OCI-LY1 (cell line): ENCODE data around the gene PNMA1.
A peak's percentile ranks its signal among the peaks of the same experiment; 100 is the strongest.

Experiments
- H2AFZ ChIP-seq: fragments of 200-600 bp; sonication (generic), shearing (Covaris generic); 2 replicates; pipeline ENCODE4 v1.6.0; 2014; ENCODE audit warnings: antibody characterized with exemption, mild to moderate bottlenecking, low read length
- H3F3A ChIP-seq: fragments of 200-600 bp; sonication (generic), shearing (Covaris generic); 2 replicates; pipeline ENCODE4 v1.6.0; 2014; ENCODE audit warnings: mild to moderate bottlenecking, antibody characterized with exemption, low read length, moderate library complexity; ENCODE audit not compliant: insufficient read depth
- H3K27ac ChIP-seq: fragments of 200-600 bp; sonication (generic); 2 replicates; pipeline ENCODE4 v1.5.1; 2014; ENCODE audit warnings: low read length, mixed run types, mild to moderate bottlenecking, low read depth; ENCODE audit not compliant: poor library complexity, severe bottlenecking
- H3K27me3 ChIP-seq: fragments of 200-600 bp; sonication (generic); 2 replicates; pipeline ENCODE4 v1.6.0; 2014; ENCODE audit warnings: antibody characterized with exemption, mild to moderate bottlenecking, low read length, moderate library complexity; ENCODE audit not compliant: insufficient read depth
- H3K36me3 ChIP-seq: fragments of 200-600 bp; sonication (generic); 2 replicates; pipeline ENCODE4 v1.6.1; 2014; ENCODE audit warnings: mild to moderate bottlenecking, antibody characterized with exemption, low read length, moderate library complexity, mixed read lengths; ENCODE audit not compliant: insufficient read depth
- H3K4me1 ChIP-seq: fragments of 200-600 bp; sonication (generic); 2 replicates; pipeline ENCODE4 v1.5.1; 2014; ENCODE audit warnings: mild to moderate bottlenecking, low read length, moderate library complexity; ENCODE audit not compliant: insufficient read depth, severe bottlenecking
- H3K4me2 ChIP-seq: fragments of 200-600 bp; sonication (generic), shearing (Covaris generic); 2 replicates; pipeline ENCODE4 v1.6.1; 2014; ENCODE audit warnings: low read length
- H3K4me3 ChIP-seq: fragments of 200-600 bp; sonication (generic); 2 replicates; pipeline ENCODE4 v1.5.1; 2014; ENCODE audit warnings: low read length, low read depth, mild to moderate bottlenecking, mixed read lengths; ENCODE audit not compliant: poor library complexity, severe bottlenecking
- H3K79me2 ChIP-seq: fragments of 200-600 bp; shearing (Covaris generic); 2 replicates; pipeline ENCODE4 v1.6.1; 2016; ENCODE audit warnings: mixed run types, low read length, mixed read lengths; ENCODE audit not compliant: insufficient read depth
- H3K9ac ChIP-seq: fragments of 200-600 bp; sonication (generic), shearing (Covaris generic); 2 replicates; pipeline ENCODE4 v1.6.1; 2014; ENCODE audit warnings: mild to moderate bottlenecking, low read length, mixed read lengths
- H3K9me2 ChIP-seq: fragments of 200-600 bp; sonication (generic), shearing (Covaris generic); 2 replicates; pipeline ENCODE4 v1.6.1; 2014; ENCODE audit warnings: low read depth, mild to moderate bottlenecking, low read length, mixed read lengths
- H3K9me3 ChIP-seq: fragments of 200-600 bp; shearing (Covaris generic); 2 replicates; pipeline ENCODE4 v1.6.1; 2014; ENCODE audit warnings: low read length, mixed read lengths
- H4K20me1 ChIP-seq: fragments of 200-600 bp; sonication (generic), shearing (Covaris generic); 2 replicates; pipeline ENCODE4 v1.6.0; 2016; ENCODE audit warnings: mild to moderate bottlenecking, low read length; ENCODE audit not compliant: insufficient read depth
- EZH2 ChIP-seq: fragments of 200-600 bp; sonication (generic), shearing (Covaris generic); IDR thresholded peaks from 2 replicates; pipeline ENCODE4 v1.8.0; 2017; ENCODE audit warnings: borderline replicate concordance, mixed run types, mild to moderate bottlenecking, antibody characterized with exemption, low read length, moderate library complexity, mixed read lengths
- TF ChIP-seq, protein P1 (sequence below): fragments of 200-600 bp; sonication (generic), shearing (Covaris generic); IDR thresholded peaks from 2 replicates; pipeline ENCODE4 v1.5.1; 2017; ENCODE audit warnings: mild to moderate bottlenecking, antibody characterized with exemption, low read length, moderate library complexity, mixed read lengths

PNMA1 gene

DNA sequence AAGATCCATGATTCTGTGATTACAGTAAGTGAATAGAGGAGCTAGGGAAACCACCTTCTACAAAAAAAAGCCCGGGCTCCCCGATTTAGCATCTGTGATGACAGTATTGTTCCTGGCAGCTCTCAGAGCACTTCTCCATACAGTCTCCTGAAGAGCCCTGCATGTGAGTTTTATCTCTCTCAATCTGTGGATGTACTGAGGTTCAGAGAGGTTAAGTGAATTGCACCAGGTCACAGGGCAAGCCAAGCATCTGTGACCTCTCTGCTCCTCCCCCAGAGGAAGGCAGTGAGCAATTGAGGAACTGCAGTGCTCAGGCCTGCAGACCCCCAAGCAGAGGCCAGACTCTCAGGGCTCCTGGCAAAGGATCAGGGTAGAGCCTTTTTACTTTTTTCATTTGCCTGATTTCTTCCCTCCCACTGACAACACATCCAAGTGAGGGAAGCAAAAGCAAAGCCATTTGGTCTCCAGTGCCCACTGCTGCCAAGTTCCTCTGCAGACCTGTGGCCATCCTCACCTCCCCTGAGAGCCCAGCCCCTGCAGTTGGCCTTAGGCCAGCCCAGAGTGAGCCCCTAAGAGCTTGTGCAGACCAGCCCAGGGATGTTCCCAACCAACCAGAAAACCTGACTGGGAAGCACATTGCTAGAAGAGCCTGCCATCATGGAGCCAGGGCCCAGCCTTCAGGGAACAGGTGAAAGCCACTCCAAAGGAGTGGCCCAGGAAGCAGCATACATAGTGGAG lies 47.6 kb upstream of the PNMA1 start:
- Histone ChIP-seq H3K4me2 (peak overlapping the region; percentile 67), H3K27ac (peak overlapping the region; percentile 93), H3K27me3 (no peaks in the 10 kb centered on the region), H3K4me3 (peak overlapping the region; percentile 88), H3K36me3 (peaks cover 6% of the 10 kb centered on the region; the same call in 1 of the 2 replicates), H3K9me3 (no peaks in the 10 kb centered on the region), H3K4me1 (peaks cover 87% of the 10 kb centered on the region), H3K9me2 (no peaks in the 10 kb centered on the region), H3K9ac (peak overlapping the region; percentile 67), H3K79me2 (peaks cover 28% of the 10 kb centered on the region), H4K20me1 (no peaks in the 10 kb centered on the region), H3F3A (no peaks in the 10 kb centered on the region), H2AFZ (no peak overlapping the region)
- TF ChIP-seq EZH2 = no peak
- TF ChIP-seq, protein P1, sequence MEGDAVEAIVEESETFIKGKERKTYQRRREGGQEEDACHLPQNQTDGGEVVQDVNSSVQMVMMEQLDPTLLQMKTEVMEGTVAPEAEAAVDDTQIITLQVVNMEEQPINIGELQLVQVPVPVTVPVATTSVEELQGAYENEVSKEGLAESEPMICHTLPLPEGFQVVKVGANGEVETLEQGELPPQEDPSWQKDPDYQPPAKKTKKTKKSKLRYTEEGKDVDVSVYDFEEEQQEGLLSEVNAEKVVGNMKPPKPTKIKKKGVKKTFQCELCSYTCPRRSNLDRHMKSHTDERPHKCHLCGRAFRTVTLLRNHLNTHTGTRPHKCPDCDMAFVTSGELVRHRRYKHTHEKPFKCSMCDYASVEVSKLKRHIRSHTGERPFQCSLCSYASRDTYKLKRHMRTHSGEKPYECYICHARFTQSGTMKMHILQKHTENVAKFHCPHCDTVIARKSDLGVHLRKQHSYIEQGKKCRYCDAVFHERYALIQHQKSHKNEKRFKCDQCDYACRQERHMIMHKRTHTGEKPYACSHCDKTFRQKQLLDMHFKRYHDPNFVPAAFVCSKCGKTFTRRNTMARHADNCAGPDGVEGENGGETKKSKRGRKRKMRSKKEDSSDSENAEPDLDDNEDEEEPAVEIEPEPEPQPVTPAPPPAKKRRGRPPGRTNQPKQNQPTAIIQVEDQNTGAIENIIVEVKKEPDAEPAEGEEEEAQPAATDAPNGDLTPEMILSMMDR = no peak

DNA sequence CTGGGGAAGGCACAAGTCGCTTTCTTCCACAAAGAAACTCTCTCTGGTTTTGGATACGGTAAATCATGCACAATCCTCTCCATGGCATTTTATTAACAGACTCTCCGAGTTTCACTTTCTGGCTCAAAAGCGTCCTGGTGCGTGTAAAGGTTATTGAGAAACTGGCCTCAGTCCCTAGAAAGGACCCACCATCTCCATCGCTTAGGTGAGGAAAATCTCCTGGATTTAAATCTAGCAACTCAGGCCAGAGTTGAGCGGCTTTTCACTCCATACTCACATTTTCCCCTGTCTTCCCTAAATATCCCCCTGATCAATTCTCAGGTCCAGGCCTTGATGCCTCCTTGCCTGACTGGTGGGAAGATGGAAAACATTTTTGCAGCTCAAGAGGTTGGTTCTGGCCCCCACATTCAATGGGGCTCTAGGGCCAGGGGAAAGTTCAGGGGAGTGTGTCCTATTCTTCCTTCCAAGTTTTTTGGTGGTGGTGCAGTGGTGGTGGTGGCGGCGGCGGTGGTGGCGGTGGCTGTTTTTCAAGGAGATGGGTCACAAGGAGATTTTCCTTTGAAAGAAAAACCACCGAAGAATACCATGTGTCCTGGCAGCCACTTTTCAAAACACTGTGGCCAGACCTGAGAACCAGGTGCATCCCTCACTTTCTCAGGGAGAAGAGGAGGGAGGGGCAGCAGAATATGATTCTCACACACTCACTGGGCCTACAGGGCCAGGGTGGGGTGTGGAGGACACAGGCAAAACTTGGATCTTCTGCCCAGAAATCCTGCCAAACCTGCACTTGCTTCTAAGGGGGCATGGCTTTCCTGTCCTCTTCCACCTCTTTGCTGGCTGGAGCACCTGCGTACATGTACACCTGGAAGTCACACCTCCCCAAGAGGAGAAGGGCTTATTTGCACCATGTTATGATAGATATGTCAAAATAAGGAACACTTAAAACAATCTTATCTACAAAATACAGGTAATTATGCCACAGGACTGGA lies 46.7 kb upstream of the PNMA1 start:
- peaks cover 87% of the 10 kb centered on the region for H3K4me1 ChIP-seq
- no peaks in the 10 kb centered on the region for H3F3A ChIP-seq

More for the DNA sequence above, 46.7 kb upstream of the PNMA1 start:
- H3K79me2 ChIP-seq = peaks cover 33% of the 10 kb centered on the region
- H3K9me3 ChIP-seq = no peaks in the 10 kb centered on the region
- no peak overlapping the region for H2AFZ ChIP-seq
- TF ChIP-seq EZH2 = no peak
- TF ChIP-seq, protein P1 = no peak
- peak overlapping the region; percentile 93 for H3K27ac ChIP-seq
- H4K20me1 ChIP-seq = no peaks in the 10 kb centered on the region
- peaks cover 6% of the 10 kb centered on the region; the same call in 1 of the 2 replicates for H3K36me3 ChIP-seq
- H3K9me2 ChIP-seq = no peaks in the 10 kb centered on the region
- H3K9ac ChIP-seq = peak overlapping the region; percentile 67
- H3K27me3 ChIP-seq = no peaks in the 10 kb centered on the region
- H3K4me2 ChIP-seq = peak overlapping the region; percentile 67
- H3K4me3 ChIP-seq = peak overlapping the region; percentile 88
